GM11168 (cell line): ENCODE results near the gene DDX1.
"Not testable (repeated sequence)": the region's sequence is repeated elsewhere in the genome, so short reads cannot be mapped to it uniquely, and the experiment has no call there.

Source experiments
- in situ Hi-C: fragments of 300-500 bp; cut with MboI; formaldehyde crosslinking; loops from one replicate; pipeline ENCODE4 v1.12.0; 2022; ENCODE audit warnings: low sequenced_read_pairs; ENCODE audit not compliant: unreplicated experiment

DDX1 gene

DNA sequence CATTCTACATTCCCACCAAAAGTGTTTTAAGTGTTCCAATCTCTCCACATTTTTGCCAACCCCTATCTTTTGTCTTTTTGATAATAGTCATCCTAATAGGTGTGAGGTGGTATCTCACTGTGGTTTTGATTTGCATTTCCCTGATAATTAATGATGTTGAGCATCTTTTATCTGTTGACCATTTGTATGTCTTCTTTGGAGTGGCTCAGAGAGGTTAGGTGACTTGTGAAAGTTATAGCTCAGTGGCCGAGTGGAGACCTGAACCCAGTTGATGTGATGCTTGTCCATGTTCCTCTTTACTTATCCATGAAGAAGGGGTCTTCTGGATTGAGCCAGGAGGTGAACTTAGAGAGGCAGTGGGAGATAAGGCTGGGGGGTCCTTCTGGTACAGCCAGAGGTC is 78.8 kb downstream of the DDX1 start:
- in situ Hi-C loops, result no loop called here

DNA sequence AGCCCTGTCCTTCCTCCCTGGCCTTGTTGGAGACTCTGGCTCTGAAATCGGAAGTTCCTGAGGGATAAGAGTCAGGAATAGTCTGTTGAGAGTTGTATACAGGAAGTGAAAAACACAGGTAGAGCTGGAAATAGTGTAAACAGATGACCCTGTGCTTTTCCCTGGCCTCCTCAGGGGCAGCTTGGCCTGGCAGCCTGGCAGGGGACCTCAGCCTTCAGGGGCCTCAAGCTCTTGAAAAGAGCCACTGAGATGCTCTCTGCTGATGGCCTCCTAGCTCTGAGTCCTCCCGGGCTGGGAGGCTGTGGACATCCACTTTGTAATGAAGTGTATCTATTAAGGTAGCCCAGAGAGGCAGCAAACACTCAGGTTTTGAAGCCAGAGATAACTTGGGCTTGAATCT is 79.3 kb downstream of the DDX1 start:
- in situ Hi-C loops, result no loop called here

DNA sequence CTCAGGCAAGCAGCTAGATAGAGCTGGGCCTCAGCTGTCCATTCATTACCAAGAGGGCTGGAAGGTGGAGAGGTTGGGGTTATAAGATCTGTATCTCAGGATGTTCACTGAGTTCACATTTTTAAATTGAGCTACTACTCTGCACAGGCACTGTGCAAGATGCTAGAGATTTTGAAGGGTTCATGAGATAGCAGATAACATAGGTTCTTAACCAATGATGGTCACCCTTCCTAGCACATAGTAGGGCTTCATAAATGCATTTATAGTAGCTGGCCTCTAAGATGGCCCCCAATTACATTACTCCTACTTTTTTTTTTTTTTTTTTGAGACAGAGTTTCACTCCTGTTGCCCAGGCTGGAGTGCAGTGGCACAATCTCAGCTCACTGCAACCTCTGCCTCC is 79.7 kb downstream of the DDX1 start:
- in situ Hi-C loops, result no loop called here

DNA sequence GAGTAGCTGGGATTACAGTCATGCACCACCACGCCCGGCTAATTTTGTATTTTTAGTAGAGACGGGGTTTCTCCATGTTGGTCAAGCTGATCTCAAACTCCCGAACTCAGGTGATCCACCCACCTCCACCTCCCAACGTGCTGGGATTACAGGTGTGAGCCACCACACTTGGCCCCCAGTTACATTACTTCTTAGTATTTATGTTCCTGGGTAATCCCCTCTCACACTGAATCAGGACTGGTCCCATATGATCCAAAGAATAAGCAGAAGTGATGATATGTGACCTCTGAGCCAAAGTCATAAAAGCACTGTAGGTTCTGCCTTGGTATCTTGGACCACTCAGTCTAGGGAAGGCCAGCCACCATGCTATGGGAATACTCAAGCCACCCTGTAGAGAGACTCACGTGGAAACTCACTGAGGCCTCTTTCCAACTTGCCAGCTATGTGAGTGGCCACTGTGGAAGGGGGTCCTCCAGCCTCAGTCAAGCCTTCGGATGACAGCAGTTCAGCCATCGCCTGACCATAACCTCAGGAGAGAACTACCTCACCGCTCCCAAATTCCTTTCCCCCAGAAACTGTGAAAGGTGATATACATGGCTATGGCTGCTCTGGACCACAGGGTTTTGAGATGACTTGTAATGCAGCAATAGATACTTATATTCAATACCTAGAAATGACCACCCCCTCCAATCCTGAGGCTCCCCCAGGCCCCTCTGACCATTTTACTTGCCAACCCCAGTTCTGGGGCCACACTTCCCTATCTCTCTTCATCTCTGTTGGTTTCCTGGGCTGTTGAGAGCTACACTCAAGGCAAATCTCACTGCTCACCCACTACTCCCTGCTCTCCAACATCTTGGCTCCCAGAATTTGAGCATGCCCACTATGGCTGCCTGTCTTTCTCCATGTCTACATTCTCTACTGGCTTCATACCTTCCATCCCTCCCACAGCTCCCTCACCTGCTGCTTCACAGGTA is 80.5 kb downstream of the DDX1 start:
- in situ Hi-C loops, result no loop called here

DNA sequence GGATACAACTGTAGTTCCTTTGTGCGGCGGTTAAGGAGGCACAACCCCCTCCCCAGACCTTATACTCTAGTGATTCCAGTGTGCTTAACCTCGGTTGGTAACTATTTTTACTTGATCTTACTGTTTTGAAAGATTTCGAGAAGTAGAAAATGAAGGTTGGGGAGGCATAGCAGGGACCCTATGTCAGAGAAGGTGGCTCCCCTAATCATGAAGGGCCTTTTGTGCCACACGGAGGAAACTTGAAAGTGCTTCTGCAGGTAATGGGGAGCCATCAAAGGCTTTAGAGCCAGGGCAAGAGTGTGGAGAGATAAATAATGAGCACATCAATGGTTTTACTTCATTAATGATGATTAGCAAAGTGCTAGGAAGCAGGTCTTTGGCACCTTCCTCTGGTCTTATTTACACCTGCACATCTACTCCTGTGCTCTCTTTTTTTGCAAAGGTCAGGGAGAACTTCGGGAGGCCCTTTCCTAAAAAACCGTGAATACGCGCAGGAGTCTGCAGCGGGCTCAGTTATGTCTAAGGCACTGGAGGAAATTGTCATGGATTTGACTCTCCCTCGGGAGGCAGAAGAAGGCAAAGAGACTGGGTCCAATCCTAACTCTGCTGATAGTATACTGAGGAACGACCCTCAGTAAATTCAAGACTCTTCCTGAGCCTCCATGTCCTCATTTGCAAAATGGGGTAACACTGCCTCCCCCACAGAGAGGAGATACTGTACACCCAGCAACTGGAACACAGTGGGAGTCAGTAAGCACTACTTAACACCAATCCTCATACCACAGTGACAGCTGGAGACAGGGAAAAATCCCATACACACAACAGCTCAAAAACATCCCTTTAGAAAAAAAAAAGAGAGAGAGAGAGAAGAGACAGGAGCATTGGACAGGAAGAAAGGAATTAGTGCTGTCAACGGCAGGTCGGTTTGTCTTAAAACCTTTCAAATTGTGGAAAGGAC is 81.6 kb downstream of the DDX1 start:
- in situ Hi-C loops, result no loop called here

DNA sequence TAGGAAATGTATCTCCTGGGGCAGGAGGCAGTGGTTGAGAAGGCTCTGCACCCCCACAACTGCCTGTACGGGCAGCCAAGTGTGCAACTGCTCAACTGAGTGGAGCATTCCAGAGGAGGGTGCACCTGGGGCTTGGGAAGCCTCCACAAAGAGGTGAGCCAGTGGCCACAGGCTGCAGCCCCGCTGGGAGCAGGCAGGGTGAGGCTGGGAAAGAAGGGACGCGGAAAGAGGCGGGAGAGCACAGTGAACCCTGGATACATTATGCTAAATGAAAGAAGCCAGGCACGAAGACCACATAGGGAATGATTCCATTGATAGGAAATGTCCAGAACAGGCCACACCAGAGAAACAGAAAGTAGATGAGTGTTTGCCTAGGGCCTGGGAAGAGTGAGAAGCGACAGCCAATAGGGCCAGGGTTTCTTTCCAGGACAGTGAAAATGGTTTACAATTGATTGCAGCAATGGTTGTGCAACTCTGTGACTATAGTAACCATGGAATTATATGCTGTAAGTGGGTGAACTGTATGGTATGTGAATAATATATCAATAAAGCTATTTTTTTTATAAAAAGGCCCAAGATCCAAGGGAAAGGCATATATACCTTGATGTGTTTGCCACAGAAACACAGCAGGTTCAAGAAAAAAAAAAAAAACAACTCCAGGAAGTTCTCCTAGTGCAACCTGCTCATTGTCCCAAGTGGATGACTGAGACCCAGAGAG is 82.4 kb downstream of the DDX1 start:
- in situ Hi-C loops, result no loop called here

DNA sequence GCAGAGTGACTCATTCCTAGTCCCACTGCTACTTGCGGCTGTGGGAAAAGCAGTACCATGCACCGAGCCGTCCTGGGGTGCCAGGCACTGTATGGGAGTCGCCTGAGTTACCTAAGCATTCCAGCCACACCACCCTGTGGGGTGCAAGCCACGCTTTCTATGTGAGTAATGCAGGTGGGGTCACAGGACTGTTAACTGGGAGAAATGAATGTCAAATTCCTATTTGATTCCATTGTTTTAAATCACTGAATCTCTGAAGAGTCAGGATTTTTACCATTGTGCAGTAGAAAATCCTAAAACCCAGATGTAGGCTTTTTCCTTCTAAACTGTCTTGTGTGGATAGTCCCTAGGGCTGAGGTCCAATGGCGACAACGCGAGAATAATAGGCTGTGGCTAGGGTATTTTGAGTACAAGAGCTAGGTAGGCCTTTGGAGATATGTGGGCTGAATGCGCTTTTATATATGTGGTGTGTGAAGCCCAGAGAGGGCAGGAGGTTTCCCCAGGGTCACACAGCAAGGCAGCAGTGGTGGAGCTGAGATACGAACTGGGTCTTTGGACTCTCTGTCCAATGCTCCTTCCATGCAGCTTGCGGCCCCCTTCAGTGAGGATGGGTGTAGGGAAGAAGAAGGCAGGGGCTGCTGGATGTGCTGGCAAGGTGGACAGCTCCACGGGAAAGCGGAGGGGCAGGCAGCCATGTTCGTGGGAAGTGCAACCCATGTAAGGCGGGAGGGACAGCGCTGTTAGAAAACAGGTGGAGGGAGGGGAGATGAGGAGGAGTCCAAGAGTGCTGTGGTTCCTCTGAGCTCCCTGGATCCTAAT is 83.2 kb downstream of the DDX1 start:
- in situ Hi-C loops, result no loop called here

DNA sequence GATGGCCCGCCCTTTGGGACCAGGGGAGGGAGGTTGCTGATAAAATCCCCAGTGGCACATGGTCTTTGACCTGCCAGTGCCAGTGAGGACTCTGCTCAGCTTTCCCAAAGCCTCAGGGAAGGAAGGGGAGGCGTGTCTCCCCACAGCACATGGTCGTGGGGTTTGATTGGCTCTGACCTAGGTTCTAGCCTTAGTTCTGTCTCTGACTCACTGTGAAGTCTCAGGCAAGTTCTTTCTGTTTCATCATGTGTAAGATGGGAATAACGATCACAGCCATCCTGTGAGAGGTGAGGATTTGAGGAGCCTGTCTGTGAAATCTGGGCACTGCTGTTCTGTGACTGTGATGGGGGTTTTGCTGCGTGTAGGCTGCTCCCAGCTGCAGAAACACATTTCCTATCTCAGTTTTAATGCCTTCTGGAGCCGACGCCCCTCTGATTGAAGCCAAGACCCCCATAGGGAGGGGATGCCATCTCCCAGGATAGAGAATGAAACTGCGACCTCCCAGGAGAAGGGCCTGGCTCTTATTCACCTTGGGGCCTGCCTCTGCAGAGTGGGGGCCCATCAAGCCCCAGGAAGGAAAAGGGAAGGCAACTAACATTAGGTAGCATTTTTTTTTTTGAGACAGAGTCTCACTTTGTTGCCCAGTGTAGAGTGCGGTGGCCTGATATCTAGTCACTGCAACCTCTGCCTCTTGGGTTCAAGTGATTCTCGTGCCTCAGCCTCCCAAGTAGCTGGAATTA is 84.0 kb downstream of the DDX1 start:
- in situ Hi-C loops, result no loop called here

DNA sequence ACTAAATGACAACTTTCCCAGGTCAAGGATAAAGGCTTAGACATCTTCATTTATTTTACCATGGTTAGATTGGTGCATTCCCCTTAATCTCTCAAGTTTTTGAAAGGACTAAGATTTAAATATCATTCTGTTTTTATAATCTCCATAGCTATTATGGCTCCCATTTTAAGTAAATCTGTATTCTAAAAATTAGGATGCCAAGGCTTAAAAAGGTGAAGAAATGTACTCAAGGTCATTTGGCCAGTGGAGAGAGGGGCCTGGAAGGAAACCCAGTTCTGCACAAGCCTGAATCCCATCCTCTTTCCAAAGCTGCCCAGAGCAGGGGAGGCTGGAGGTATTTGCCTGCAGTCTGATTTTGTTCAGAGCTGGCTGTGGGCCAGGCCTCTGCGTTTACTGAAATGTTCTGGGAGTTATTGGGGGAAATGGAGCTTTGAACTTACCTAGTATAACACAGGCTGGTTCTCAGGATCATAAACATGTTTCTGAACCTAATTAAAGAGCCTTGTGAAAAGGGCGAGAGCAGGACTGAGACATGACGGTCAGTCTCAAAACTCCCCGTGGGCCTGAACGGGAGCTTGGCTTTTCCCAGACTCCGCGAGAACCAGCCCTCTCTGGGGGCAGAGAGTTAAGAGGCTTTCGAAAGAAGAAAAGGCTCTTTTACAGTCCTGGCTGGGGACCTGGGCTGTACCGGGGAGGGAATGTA is 85.6 kb downstream of the DDX1 start:
- in situ Hi-C loops, result no loop called here

DNA sequence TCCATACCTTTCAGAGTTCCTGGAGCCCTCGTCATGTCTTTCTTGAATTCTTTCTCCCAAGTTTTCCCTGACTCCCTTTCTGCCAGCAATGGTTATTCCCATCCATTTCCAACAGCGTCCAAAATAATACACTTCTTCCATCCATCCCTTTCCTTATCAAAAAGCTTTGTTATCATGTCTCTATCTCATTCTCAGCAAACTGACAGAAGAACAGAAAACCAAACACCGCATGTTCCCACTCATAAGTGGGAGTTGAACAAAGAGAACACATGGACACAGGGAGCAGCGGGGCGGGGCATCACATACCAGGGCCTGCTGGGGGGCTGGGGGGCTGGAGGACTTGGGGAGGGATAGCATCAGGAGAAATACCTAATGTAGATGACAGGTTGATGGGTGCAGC is 86.7 kb downstream of the DDX1 start:
- in situ Hi-C loops, result no loop called here

DNA sequence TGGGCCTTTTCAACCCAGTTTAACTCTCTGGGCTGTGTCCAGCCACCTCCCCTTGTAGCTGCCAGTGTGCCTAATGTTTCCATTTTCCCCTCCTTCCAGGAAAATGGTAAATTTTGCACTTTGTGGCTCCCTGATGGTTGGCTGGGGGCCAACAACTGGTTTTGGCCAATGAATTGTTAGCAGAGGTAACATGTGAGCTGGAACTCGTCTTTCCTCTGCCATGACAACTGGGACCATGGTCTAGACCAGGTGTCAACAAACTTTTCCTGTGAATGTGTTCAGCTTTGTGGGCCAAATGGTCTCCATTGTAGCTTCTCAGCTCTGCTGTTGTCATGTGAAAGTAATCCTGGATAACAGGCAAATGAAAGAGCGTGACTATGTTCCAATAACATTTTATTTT is 87.2 kb downstream of the DDX1 start:
- in situ Hi-C loops, result no loop called here

DNA sequence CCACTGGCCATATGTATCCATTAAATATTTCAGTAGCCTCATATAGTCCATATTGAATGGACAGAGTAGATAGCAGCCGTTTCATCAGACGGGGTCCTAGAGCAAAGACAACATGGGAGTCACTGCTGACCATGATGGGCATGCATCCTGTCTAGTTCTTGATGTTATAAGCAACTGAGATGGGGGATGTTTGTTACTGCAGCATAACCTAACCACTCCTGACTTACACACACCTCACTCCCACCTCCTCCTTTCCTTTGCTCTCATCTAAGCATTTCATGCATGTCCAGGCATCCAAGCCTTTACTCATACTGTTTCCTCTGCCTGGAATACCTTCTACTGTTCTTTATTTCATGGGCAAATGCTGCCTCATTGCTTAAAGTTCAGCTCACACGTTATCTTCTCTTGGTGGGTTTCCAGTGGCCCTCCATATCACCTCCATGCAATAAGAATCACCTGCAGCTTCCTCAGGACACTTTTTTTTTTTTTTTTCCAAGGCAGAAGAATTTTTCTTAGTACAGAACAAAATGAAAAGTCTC is 87.8 kb downstream of the DDX1 start:
- in situ Hi-C loops, result no loop called here

DNA sequence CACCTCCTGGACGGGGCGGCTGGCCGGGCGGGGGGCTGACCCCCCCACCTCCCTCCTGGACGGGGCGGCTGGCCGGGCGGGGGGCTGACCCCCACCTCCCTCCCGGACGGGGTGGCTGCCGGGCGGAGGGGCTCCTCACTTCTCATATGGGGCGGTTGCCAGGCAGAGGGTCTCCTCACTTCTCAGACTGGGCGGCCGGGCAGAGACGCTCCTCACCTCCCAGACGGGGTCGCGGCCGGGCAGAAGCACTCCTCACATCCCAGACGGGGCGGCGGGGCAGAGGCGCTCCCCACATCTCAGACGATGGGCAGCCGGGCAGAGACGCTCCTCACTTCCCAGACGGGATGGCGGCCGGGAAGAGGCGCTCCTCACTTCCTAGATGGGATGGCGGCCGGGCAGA is 88.5 kb downstream of the DDX1 start:
- in situ Hi-C loops, result not testable (repeated sequence)
